C1 segment of cervical spinal cord (tissue), 14 donors: ENCODE data around the gene ADCY5.

Source experiments
- DNase-seq, 14 donors: peaks; one replicate each; lab custom pipeline; 2025; lab: John Stamatoyannopoulos, UW

Gene ADCY5

DNA sequence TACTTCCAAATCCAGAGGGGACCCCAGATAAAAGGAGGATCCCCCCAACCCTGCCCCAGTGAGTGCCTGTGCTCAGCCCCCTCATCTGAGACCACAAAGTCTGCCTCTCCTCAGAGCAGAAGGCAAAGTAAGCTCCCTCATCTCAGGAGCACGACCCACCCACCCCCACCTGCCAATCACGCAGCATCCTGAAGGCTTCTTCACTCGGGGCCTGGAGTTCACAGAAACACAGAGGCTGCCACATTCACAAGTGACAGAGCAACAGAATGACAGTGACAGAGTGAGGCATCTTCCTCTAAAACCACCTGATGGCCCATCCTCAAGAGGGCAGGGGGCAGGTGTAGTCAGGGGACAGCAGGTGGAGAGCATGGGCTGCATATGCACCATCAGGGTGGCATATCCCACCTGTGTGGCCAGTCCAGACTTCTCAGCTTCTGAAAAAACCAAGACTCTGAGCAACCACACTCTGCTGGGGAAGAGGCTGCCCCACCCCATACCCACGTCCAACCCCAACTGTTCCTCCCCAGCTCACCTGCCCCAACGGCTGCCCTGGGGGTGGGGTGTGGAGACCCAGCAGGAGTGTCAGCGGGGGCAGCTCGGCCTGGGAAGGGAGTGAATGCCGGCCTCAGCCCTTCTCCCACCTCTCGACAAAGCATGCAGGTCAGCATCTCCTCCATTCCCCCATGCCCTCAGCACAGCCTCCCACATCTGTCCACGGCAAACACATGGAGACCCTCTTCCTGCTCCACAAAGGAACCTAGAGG, 19.3 kb downstream of the ADCY5 start:
- DNase-seq, result no peak

- peak in 5 of 14 donors; percentile 44 to 93 (median 72) for DNase-seq
These were observed 23.7 kb downstream of the ADCY5 start for GRCh38 chr3:123424999-123425712.

DNA sequence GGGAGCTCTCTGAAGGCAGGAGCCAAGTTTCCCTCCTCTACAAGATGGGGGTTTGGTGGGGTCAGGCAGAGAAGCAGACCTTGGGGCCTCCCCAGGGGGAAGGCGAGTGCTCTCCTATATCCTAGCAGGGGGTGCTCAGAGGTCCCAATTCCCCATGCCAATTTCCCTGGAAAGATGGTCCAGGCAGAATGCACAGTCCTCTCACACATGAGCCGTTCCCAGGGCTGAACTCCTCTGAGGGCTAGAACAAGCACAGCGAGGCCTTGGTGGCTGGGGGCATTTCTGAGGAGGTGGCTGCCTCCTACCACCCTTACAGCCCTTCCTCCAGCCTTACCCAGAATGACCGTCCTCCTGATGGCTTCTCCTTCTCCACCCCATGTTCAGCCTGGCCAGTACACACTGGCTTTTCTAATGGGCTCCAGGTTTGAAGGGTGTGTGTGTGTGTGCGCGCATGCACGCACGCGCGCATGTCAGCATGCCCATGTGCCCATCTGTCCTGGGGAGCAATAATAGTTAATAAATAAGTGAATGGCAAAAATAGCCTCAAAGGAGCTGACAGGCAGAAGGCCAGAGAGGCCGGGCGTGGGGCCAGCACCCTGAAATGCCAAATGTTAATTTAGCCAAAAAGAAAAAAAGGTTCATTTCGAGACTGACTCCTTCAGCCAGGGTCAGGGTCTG, 24.4 kb downstream of the ADCY5 start:
- peak in 12 of 14 donors; percentile 25 to 93 (median 49) for DNase-seq

GRCh38 chr3:123423806-123424205, 25.1 kb downstream of the ADCY5 start:
- DNase-seq, result peak in 1 of 14 donors; percentile 84

DNA sequence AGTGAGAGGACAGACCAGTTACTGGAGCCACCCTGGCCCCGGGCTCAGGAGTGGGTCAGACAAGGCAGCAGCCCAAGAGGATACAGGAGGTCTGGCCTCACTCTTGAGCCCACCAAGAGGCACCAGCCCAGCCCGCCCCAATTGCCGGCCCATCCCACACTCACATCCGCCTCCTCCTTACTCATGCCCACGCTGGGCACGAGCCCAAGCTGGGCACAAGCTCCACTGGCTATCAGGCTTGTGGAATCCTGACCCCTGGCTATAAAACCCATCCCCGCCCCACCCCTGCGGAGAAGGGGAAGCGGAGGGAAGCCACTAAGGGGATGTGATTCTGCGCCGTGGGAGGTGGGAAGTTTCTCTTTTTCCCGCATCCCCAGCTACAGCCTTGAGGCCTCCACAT, 25.9 kb downstream of the ADCY5 start:
- peak in 3 of 14 donors; percentile 11 to 69 (median 17) for DNase-seq

GRCh38 chr3:123422457-123422856, 26.4 kb downstream of the ADCY5 start:
- no peak for DNase-seq

DNA sequence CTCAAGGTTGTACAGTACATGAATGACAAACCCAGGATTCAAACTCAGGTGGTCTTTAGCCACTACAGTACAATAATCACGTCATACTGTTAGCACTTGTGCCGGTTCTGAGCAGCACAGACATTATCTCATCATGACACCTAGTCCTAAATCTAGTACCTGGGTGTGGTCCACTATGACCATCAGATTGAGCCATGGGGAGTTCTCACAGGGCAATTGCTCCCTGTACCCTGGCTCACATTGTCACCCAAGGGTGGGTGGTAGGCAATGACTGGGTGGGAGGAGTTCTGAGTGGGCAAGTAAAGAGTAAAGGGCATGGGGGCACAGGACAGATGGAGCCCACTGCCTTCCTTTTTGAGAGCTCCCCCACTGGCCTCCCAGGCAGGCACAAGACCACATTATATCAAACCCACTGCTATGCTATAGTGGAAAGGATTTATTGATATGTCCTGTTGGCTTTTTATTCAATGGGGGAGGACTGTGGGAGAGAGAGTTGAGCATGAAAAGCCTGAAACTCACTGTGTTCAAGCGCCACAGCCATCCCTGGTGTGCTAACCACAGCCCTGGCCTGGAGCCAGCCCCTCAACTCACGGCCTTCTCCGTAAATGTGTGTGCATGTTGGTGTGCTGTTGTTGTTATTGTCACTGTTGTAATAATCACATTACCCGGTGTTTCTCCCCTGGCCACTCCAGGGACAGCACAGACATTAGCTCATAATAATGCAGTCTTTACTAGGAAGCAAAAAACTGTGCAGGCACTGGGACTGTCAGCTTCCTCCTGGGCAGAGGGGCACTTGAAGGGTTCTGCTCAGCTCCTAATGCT, 27.3 kb downstream of the ADCY5 start:
- DNase-seq, result peak in 4 of 14 donors; percentile 21 to 41 (median 35)

- peak in 1 of 14 donors; percentile 55 for DNase-seq
These were observed 28.4 kb downstream of the ADCY5 start for GRCh38 chr3:123420416-123420968.

DNA sequence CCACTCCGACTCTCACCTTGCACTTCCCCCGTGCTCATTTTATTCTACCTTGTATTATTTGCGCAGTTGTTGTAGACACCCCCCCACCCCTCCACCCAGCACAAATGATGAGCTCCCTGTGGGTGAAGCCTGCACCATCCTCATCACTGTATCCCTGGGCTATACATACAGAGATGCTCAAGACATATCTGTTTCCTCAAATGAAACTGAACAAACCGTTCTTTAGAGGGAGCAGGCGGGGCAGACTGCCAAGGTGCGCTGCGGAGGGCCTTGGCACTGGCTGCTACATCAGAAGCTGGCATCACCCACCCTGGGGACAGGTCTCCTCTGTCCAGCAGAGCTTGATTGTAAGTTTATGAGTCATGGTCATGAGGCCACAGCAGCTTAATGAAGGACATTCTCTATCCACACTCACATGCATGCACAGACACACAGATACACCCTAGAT, 29.0 kb downstream of the ADCY5 start:
- peak in 11 of 14 donors; percentile 26 to 83 (median 55) for DNase-seq

GRCh38 chr3:123419181-123419849, 29.6 kb downstream of the ADCY5 start:
- DNase-seq, result no peak

DNA sequence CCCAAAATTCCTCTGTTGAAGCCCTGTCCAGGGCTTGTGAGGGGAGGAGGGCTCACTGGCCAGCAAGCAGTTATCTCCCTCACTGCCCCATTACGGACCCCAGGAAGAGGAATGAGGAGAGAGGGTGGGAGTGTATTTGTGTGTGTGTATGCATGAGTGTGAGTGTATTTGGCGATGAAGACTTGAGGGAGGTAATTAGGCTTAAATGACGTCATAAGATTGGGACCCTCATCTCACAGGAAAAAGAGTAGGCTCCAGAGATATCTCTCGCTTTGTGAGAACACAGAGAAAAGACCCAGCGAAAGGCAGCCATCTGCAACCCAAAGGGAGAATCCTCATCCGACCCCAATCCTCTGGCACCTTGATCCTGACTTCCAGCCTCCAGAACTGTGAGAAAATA, 32.2 kb downstream of the ADCY5 start:
- no peak for DNase-seq

GRCh38 chr3:123416173-123416572, 32.7 kb downstream of the ADCY5 start:
- no peak for DNase-seq

GRCh38 chr3:123414973-123415775, 33.7 kb downstream of the ADCY5 start:
- DNase-seq, result no peak

DNA sequence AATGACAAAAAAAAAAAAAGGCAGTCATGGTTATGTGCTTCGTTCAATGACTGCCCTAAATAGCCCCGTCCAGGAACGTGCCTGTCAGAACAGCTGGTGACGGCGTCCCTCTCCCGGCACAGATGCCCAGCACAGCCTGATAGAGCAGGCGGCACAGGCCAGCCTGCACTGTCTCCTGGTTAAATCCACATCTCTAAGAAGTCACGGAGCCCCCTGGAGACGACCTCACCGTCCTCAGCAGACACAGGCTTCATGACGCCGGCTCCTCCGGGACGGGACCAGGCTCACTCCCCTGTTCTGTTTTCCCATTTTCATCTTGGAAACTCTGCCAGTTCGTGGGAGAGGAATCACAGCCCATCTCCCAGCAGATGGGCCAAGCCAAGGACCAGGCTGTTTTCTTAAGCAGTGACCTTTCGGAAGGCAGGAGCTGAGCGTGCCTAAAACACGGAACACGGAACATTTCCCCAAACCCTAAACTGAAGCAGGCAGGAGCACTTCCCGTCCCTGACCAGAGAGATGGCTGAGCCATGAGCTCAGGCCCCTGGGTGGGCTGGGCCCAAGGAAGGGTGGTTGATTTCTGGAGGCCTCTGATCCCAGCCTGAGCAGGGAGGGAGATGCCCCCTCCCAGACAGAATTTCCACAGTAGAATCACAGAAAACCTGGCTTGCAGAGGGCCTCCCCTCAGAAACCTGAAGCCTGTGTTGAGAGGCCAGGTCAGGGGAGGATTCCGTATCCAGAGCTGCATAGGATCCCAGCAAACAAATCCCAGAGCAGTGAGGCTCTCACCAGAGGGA, 35.9 kb downstream of the ADCY5 start:
- DNase-seq, result peak in 6 of 14 donors; percentile 19 to 68 (median 48)

GRCh38 chr3:123412076-123412475, 36.8 kb downstream of the ADCY5 start:
- DNase-seq, result peak in 2 of 14 donors; percentile 28 to 39

GRCh38 chr3:123411340-123412040, 37.4 kb downstream of the ADCY5 start:
- DNase-seq, result peak in 1 of 14 donors; percentile 27

DNA sequence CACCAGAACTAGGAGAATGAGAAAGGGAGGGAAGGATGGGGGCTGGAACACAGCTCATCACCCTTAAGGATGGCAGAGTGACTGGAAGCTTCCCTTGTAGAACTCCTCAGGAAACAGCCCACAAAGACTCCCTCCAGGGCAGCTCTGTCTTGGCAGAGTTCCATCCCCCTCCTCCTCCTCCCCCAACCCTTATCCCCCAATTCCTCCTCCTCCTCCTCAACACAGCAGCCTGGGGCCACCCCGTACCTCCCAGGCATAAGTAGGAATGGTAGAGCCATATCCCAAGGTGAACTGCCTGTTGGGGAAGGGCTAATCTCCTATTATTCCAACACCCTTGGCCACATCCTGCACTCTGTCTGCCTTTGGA, 38.8 kb downstream of the ADCY5 start:
- no peak for DNase-seq
